Tibial nerve (tissue), 4 donors: ENCODE measurements around the gene CSDE1. TPM values are rescaled to one million over a fixed set of nuclear protein-coding genes. Genes with fewer than 3 reads are reported as not detected.

Experiments
- DNase-seq, 2 donors: peaks; one replicate each; pipeline ENCODE4 v3.0.0-alpha.2; 2019; ENCODE audit warnings: low spot score in 2 of 2
- H3K27ac ChIP-seq, 4 donors: fragments of 200-600 bp; sonication (generic) in 3 of 4; one replicate each; pipeline ENCODE4 v1.5.1; 2017 to 2019; ENCODE audit warnings: mild to moderate bottlenecking in 1 of 4
- H3K27me3 ChIP-seq, 2 donors: fragments of 200-600 bp; sonication (generic) in 1 of 2; one replicate each; pipeline versions ENCODE4 v1.5.1 to v1.6.0; 2017 to 2019
- H3K36me3 ChIP-seq, 3 donors: fragments of 200-600 bp; sonication (generic); one replicate each; pipeline ENCODE4 v1.5.1; 2018 to 2019
- H3K4me1 ChIP-seq, 4 donors: fragments of 200-600 bp; sonication (generic) in 3 of 4; one replicate each; pipeline ENCODE4 v1.5.1; 2017 to 2019
- H3K4me3 ChIP-seq, 4 donors: fragments of 200-600 bp; sonication (generic) in 3 of 4; one replicate each; pipeline ENCODE4 v1.5.1; 2017 to 2019; ENCODE audit warnings: mild to moderate bottlenecking in 1 of 4, moderate library complexity in 1 of 4
- H3K9me3 ChIP-seq, 4 donors: fragments of 200-600 bp; sonication (generic) in 3 of 4; one replicate each; pipeline ENCODE4 v1.5.1; 2017 to 2019
- CTCF ChIP-seq, 5 experiments: fragments of 200-600 bp in 3 of 5; fragments of 450-650 bp in 2 of 5; sonication (generic) in 3 of 5; IDR thresholded peaks; one replicate each; pipeline ENCODE4 v1.5.1; 2016 to 2019; ENCODE audit warnings: antibody characterized with exemption in 5 of 5, mild to moderate bottlenecking in 3 of 5, moderate library complexity in 2 of 5
- EP300 ChIP-seq, 2 donors: sonication (generic); formaldehyde crosslinking; IDR thresholded peaks; one replicate each; pipeline ENCODE4 v1.6.1; 2017; ENCODE audit warnings: antibody characterized with exemption in 2 of 2, mild to moderate bottlenecking in 1 of 2
- POLR2A ChIP-seq, 2 donors: fragments of 450-650 bp; IDR thresholded peaks; one replicate each; pipeline ENCODE4 v1.6.1; 2017; ENCODE audit warnings: antibody characterized with exemption in 2 of 2, mild to moderate bottlenecking in 2 of 2, moderate library complexity in 2 of 2
- WGBS, 2 donors: methylation state at CpG; one replicate each; pipeline ENCODE4 v1.1.5; 2018; 5-methylcytosine and 5-hydroxymethylcytosine counted together
- total RNA-seq, 4 donors: library from RNA; depleted of rRNA; stranded (reverse); fragments of >200 nt; gene quantifications; one replicate each; pipeline ENCODE4 v1.1.0, GENCODE V29; 2016

The CSDE1 gene
- total RNA-seq, 4 donors from 2014 or later, result 528 to 1,344 (median 763) TPM

GRCh38 chr1:114735479-114735878 is 22.3 kb downstream of the CSDE1 start:
- no peak for DNase-seq
- no peak overlapping the region for H3K27ac ChIP-seq
- peaks cover 0 to 90% (median 9%) of the 10 kb centered on the region in 3 donors for H3K36me3 ChIP-seq
- H3K9me3 ChIP-seq, result no peaks in the 10 kb centered on the region
- H3K4me3 ChIP-seq, result no peak overlapping the region
- H3K27me3 ChIP-seq, result no peaks in the 10 kb centered on the region
- WGBS, 2 donors, result 89 to 92% methylated on average over 1 of the region's 1 CpG
- H3K4me1 ChIP-seq, result peaks cover 0 to 3% (median 0%) of the 10 kb centered on the region in 4 donors
- TF ChIP-seq POLR2A (IDR thresholded peaks at IDR 0.05) (no peak), EP300 (IDR thresholded peaks at IDR 0.05) (no peak), CTCF (IDR thresholded peaks at IDR 0.05) (no peak)

GRCh38 chr1:114729782-114730181 is 28.0 kb downstream of the CSDE1 start:
- Histone ChIP-seq H3K4me1 (peaks cover 0 to 8% (median 0%) of the 10 kb centered on the region in 4 donors), H3K36me3 (peaks cover 0 to 90% (median 37%) of the 10 kb centered on the region in 3 donors), H3K9me3 (no peaks in the 10 kb centered on the region), H3K27ac (no peak overlapping the region), H3K4me3 (no peak overlapping the region), H3K27me3 (no peaks in the 10 kb centered on the region)
- TF ChIP-seq CTCF (IDR thresholded peaks at IDR 0.05) (no peak), POLR2A (IDR thresholded peaks at IDR 0.05) (no peak), EP300 (IDR thresholded peaks at IDR 0.05) (no peak)
- no peak for DNase-seq
- WGBS, 2 donors, result 84 to 88% methylated on average over 1 of the region's 1 CpG

GRCh38 chr1:114728553-114728952 is 29.2 kb downstream of the CSDE1 start:
- no peaks in the 10 kb centered on the region for H3K27me3 ChIP-seq
- peaks cover 0 to 8% (median 0%) of the 10 kb centered on the region in 4 donors for H3K4me1 ChIP-seq
- H3K4me3 ChIP-seq, result no peak overlapping the region
- no peak for DNase-seq
- peaks cover 0 to 90% (median 40%) of the 10 kb centered on the region in 3 donors for H3K36me3 ChIP-seq
- WGBS, 2 donors, result 74 to 81% methylated on average over 2 of the region's 2 CpGs
- H3K9me3 ChIP-seq, result no peaks in the 10 kb centered on the region
- TF ChIP-seq CTCF (IDR thresholded peaks at IDR 0.05) (no peak), EP300 (IDR thresholded peaks at IDR 0.05) (no peak), POLR2A (IDR thresholded peaks at IDR 0.05) (no peak)
- no peak overlapping the region for H3K27ac ChIP-seq

GRCh38 chr1:114725230-114725629 is 32.6 kb downstream of the CSDE1 start:
- no peak overlapping the region for H3K4me3 ChIP-seq
- no peak for DNase-seq
- TF ChIP-seq POLR2A (IDR thresholded peaks at IDR 0.05) (no peak), EP300 (IDR thresholded peaks at IDR 0.05) (no peak), CTCF (IDR thresholded peaks at IDR 0.05) (no peak)
- H3K36me3 ChIP-seq, result peaks cover 0 to 91% (median 35%) of the 10 kb centered on the region in 3 donors
- peaks cover 0 to 6% (median 0%) of the 10 kb centered on the region in 4 donors for H3K4me1 ChIP-seq
- no peak overlapping the region for H3K27ac ChIP-seq
- no peaks in the 10 kb centered on the region for H3K27me3 ChIP-seq
- H3K9me3 ChIP-seq, result no peaks in the 10 kb centered on the region
- WGBS, 2 donors, result 85 to 87% methylated on average over 1 of the region's 1 CpG

GRCh38 chr1:114723915-114724314 is 33.9 kb downstream of the CSDE1 start:
- no peaks in the 10 kb centered on the region for H3K9me3 ChIP-seq
- H3K4me1 ChIP-seq, result no peaks in the 10 kb centered on the region
- H3K36me3 ChIP-seq, result peaks cover 2 to 93% (median 33%) of the 10 kb centered on the region in 3 donors
- no peaks in the 10 kb centered on the region for H3K27me3 ChIP-seq
- DNase-seq, result no peak
- WGBS, 2 donors, result 92 to 100% methylated on average over 1 of the region's 1 CpG
- H3K27ac ChIP-seq, result no peak overlapping the region
- H3K4me3 ChIP-seq, result no peak overlapping the region
- no peak for TF ChIP-seq POLR2A (IDR thresholded peaks at IDR 0.05)
- TF ChIP-seq CTCF (IDR thresholded peaks at IDR 0.05), result no peak
- TF ChIP-seq EP300 (IDR thresholded peaks at IDR 0.05), result no peak
